ENCODE measurements around the gene SPATA33.

DNA sequence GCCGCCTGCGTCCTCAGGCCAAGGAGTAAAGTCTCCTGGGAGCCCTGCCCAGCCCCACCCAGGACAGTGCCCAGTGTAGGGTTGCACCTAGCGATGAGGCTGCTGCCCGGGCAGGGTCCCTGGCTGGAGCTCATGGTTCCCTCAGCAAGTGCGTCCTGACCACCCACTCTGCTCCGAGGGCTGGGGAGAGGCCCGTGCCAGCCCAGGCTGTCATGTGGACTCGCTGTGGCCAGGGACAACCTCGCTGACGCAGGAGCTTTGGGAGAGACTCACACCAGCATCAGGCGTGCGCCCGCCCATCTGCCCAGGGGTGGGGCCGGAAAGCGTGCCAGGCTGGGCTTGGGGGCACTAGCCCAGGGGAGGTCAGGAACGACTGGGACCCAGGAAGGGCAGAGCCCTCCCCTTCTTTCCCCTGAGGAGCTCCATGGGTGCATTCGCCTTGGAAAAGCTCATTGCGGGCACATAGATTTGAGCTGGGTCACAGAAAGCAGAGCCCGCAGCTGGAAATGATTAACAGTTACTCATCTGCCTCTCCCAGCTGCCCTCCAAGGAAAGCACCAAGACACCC lies 24.5 kb upstream of the SPATA33 start:
- TF ChIP-seq CTCF (IDR thresholded peaks at IDR 0.05) = no peak
- TF ChIP-seq POLR2A (IDR thresholded peaks at IDR 0.05) = no peak
